HEK293 (cell line): ENCODE data around the gene HPS4.

Experiments used
- CTCF ChIA-PET: fragments of 350-600 bp; formaldehyde crosslinking; extraction: SDS; loops from one replicate; lab custom pipeline; 2021; ENCODE audit warnings: antibody characterized with exemption; lab: Yijun Ruan, JAX
- POLR2A ChIA-PET: fragments of 300-600 bp; formaldehyde crosslinking; extraction: SDS; loops from one replicate; lab custom pipeline; 2020; ENCODE audit warnings: antibody characterized with exemption, inconsistent platforms; lab: Yijun Ruan, JAX
- H3K27ac ChIP-seq: fragments of 200-500 bp; sonication (Bioruptor generic); 2 replicates; pipeline ENCODE4 v1.5.1; 2014; ENCODE audit warnings: low read depth, low read length, control low read depth, inconsistent platforms; ENCODE audit errors: extremely low read depth
- H3K36me3 ChIP-seq, 2 experiments: fragments of 200-500 bp in 1 of 2; sonication (Bioruptor generic) in 1 of 2; 1 replicate in 1 of 2; 2 replicates in 1 of 2; pipeline ENCODE4 v1.5.1; 2014 to 2017; ENCODE audit warnings: inconsistent platforms in 2 of 2, low read length in 2 of 2; ENCODE audit not compliant: control insufficient read depth in 2 of 2, insufficient read depth in 1 of 2
- H3K4me1 ChIP-seq: fragments of 200-500 bp; sonication (Bioruptor generic); 2 replicates; pipeline ENCODE4 v1.5.1; 2014; ENCODE audit warnings: mild to moderate bottlenecking, low read length, inconsistent platforms; ENCODE audit not compliant: control insufficient read depth, insufficient read depth
- H3K4me3 ChIP-seq: 2 replicates; pipeline ENCODE4 v1.5.1; 2011; ENCODE audit warnings: low read depth, mild to moderate bottlenecking, control low read depth, low read length, moderate library complexity
- H3K9me3 ChIP-seq: fragments of 200-500 bp; sonication (Bioruptor generic); 2 replicates; pipeline ENCODE4 v1.5.1; 2014; ENCODE audit warnings: low read depth, low read length, inconsistent platforms; ENCODE audit not compliant: control insufficient read depth, insufficient read depth
- BCL11A ChIP-seq: fragments of 450-650 bp; formaldehyde crosslinking; IDR thresholded peaks from 2 replicates; pipeline ENCODE4 v1.5.1; 2016; ENCODE audit warnings: low read depth, missing biosample characterization, missing genetic modification characterization
- BCL11B ChIP-seq: fragments of 450-650 bp; formaldehyde crosslinking; IDR thresholded peaks from 2 replicates; pipeline ENCODE4 v1.5.1; 2016; ENCODE audit warnings: low read depth, missing biosample characterization, missing genetic modification characterization
- ELK4 ChIP-seq: IDR thresholded peaks from 2 replicates; pipeline ENCODE4 v1.6.1; 2011; ENCODE audit warnings: mild to moderate bottlenecking, low read depth, low read length, borderline replicate concordance
- GLIS1 ChIP-seq: fragments of 450-650 bp; formaldehyde crosslinking; IDR thresholded peaks from 2 replicates; pipeline ENCODE4 v1.5.1; 2016; ENCODE audit warnings: missing biosample characterization, missing genetic modification characterization
- KLF1 ChIP-seq: fragments of 450-650 bp; formaldehyde crosslinking; IDR thresholded peaks from 2 replicates; pipeline ENCODE4 v1.5.1; 2016; ENCODE audit warnings: missing biosample characterization, missing genetic modification characterization
- OSR2 ChIP-seq: fragments of 450-650 bp; formaldehyde crosslinking; IDR thresholded peaks from 2 replicates; pipeline ENCODE4 v1.5.1; 2016; ENCODE audit warnings: missing biosample characterization, missing genetic modification characterization
- PRDM1 ChIP-seq: fragments of 450-650 bp; formaldehyde crosslinking; IDR thresholded peaks from 2 replicates; pipeline ENCODE4; 2016; ENCODE audit warnings: missing biosample characterization, missing genetic modification characterization
- PRDM4 ChIP-seq: fragments of 450-650 bp; formaldehyde crosslinking; IDR thresholded peaks from 2 replicates; pipeline ENCODE4 v1.5.1; 2017; ENCODE audit warnings: missing biosample characterization, missing genetic modification characterization
- WT1 ChIP-seq: fragments of 450-650 bp; formaldehyde crosslinking; IDR thresholded peaks from 2 replicates; pipeline ENCODE4 v1.5.1; 2016; ENCODE audit warnings: missing biosample characterization, missing genetic modification characterization
- YY1 ChIP-seq: fragments of 450-650 bp; formaldehyde crosslinking; IDR thresholded peaks from 2 replicates; pipeline ENCODE4 v1.5.1; 2018; ENCODE audit warnings: missing biosample characterization, missing genetic modification characterization
- YY2 ChIP-seq: fragments of 450-650 bp; formaldehyde crosslinking; IDR thresholded peaks from 2 replicates; pipeline ENCODE4 v1.5.1; 2016; ENCODE audit warnings: missing biosample characterization, missing genetic modification characterization
- ZFP37 ChIP-seq: fragments of 450-650 bp; formaldehyde crosslinking; IDR thresholded peaks from 2 replicates; pipeline ENCODE4 v1.5.1; 2016; ENCODE audit warnings: missing biosample characterization, missing genetic modification characterization
- ZNF132 ChIP-seq: fragments of 450-650 bp; formaldehyde crosslinking; IDR thresholded peaks from 2 replicates; pipeline ENCODE4 v1.5.1; 2017; ENCODE audit warnings: missing biosample characterization, missing genetic modification characterization, borderline replicate concordance
- ZNF155 ChIP-seq: fragments of 450-650 bp; formaldehyde crosslinking; IDR thresholded peaks from 2 replicates; pipeline ENCODE4 v1.5.1; 2016; ENCODE audit warnings: missing biosample characterization, missing genetic modification characterization
- ZNF16 ChIP-seq: fragments of 450-650 bp; formaldehyde crosslinking; IDR thresholded peaks from 2 replicates; pipeline ENCODE4 v1.5.1; 2016; ENCODE audit warnings: low read depth, missing biosample characterization, missing genetic modification characterization
- ZNF19 ChIP-seq: fragments of 450-650 bp; formaldehyde crosslinking; IDR thresholded peaks from 2 replicates; pipeline ENCODE4; 2016; ENCODE audit warnings: missing biosample characterization, missing genetic modification characterization, low read depth
- ZNF23 ChIP-seq: fragments of 450-650 bp; formaldehyde crosslinking; IDR thresholded peaks from 2 replicates; pipeline ENCODE4 v1.5.1; 2016; ENCODE audit warnings: missing biosample characterization, missing genetic modification characterization, borderline replicate concordance
- ZNF266 ChIP-seq: fragments of 450-650 bp; formaldehyde crosslinking; IDR thresholded peaks from 2 replicates; pipeline ENCODE4 v1.5.1; 2016; ENCODE audit warnings: missing biosample characterization, missing genetic modification characterization, low read depth
- ZNF280D ChIP-seq: fragments of 450-650 bp; formaldehyde crosslinking; IDR thresholded peaks from 2 replicates; pipeline ENCODE4 v1.5.1; 2016; ENCODE audit warnings: missing biosample characterization, missing genetic modification characterization
- ZNF292 ChIP-seq: fragments of 450-650 bp; formaldehyde crosslinking; IDR thresholded peaks from 2 replicates; pipeline ENCODE4 v1.5.1; 2016; ENCODE audit warnings: low read depth, missing biosample characterization, missing genetic modification characterization, borderline replicate concordance
- ZNF324 ChIP-seq: fragments of 450-650 bp; formaldehyde crosslinking; IDR thresholded peaks from 2 replicates; pipeline ENCODE4 v1.5.1; 2016; ENCODE audit warnings: missing biosample characterization, missing genetic modification characterization
- ZNF335 ChIP-seq: fragments of 450-650 bp; formaldehyde crosslinking; conservative IDR thresholded peaks from 2 replicates; pipeline ENCODE4 v1.5.1; 2016; ENCODE audit warnings: missing biosample characterization, missing genetic modification characterization
- ZNF354C ChIP-seq: fragments of 450-650 bp; formaldehyde crosslinking; IDR thresholded peaks from 2 replicates; pipeline ENCODE4 v1.5.1; 2016; ENCODE audit warnings: missing biosample characterization, missing genetic modification characterization, low read depth, borderline replicate concordance
- ZNF37A ChIP-seq: fragments of 450-650 bp; IDR thresholded peaks from 2 replicates; pipeline ENCODE4 v1.5.1; 2018; ENCODE audit warnings: missing biosample characterization, missing genetic modification characterization
- ZNF416 ChIP-seq: fragments of 450-650 bp; formaldehyde crosslinking; IDR thresholded peaks from 2 replicates; pipeline ENCODE4 v1.5.1; 2016; ENCODE audit warnings: missing biosample characterization, missing genetic modification characterization
- ZNF473 ChIP-seq: fragments of 450-650 bp; formaldehyde crosslinking; IDR thresholded peaks from 2 replicates; pipeline ENCODE4 v1.5.1; 2017; ENCODE audit warnings: missing biosample characterization, missing genetic modification characterization
- ZNF48 ChIP-seq: fragments of 450-650 bp; formaldehyde crosslinking; IDR thresholded peaks from 2 replicates; pipeline ENCODE4 v1.5.1; 2016; ENCODE audit warnings: missing biosample characterization, missing genetic modification characterization
- ZNF629 ChIP-seq: fragments of 450-650 bp; formaldehyde crosslinking; IDR thresholded peaks from 2 replicates; pipeline ENCODE4 v1.5.1; 2017; ENCODE audit warnings: missing biosample characterization, missing genetic modification characterization
- ZNF654 ChIP-seq: fragments of 450-650 bp; formaldehyde crosslinking; IDR thresholded peaks from 2 replicates; pipeline ENCODE4 v1.5.1; 2016; ENCODE audit warnings: low read depth, missing biosample characterization, missing genetic modification characterization
- ZNF768 ChIP-seq: fragments of 450-650 bp; formaldehyde crosslinking; IDR thresholded peaks from 2 replicates; pipeline ENCODE4 v1.5.1; 2018; ENCODE audit warnings: missing biosample characterization, mild to moderate bottlenecking, missing genetic modification characterization
- ZNF776 ChIP-seq: fragments of 450-650 bp; formaldehyde crosslinking; IDR thresholded peaks from 2 replicates; pipeline ENCODE4 v1.5.0; 2017; ENCODE audit warnings: missing biosample characterization, missing genetic modification characterization, borderline replicate concordance
- ZNF785 ChIP-seq: fragments of 450-650 bp; formaldehyde crosslinking; IDR thresholded peaks from 2 replicates; pipeline ENCODE4 v1.5.1; 2016; ENCODE audit warnings: missing biosample characterization, missing genetic modification characterization

Gene HPS4

GRCh38 chr22:26512149-26512793 lies 28.7 kb upstream of the HPS4 start, which contains the start of gene TFIP11:
TFIP11 (minus strand) TSS chr22:26512473; CDS start chr22:26510272, 2,201 bp downstream.
- CTCF ChIA-PET = interaction anchor here (1.0 to 2.1 kb wide), 4 partner anchors 9 to 153 kb away, joined by 4 to 8 read pairs (median 5); no protein-coding TSS in a partner anchor
- POLR2A ChIA-PET = interaction anchor here (0.6 to 1.8 kb wide), 7 partner anchors 9 to 153 kb away, joined by 3 to 13 read pairs (median 4); partner anchors contain the start of genes HPS4 and SRRD
- peak within 1 kb of the TSS; percentile 56; the same call in 1 of the 2 replicates for H3K27ac ChIP-seq
- peak within 1 kb of the TSS; percentile 80 for H3K4me3 ChIP-seq
- H3K4me1 ChIP-seq = no peaks in the 10 kb centered on the region
- peaks cover 35 to 36% of the 10 kb centered on the region in 2 experiments for H3K36me3 ChIP-seq
- no peaks in the 10 kb centered on the region for H3K9me3 ChIP-seq
- TF ChIP-seq ZNF155 (tag by site-specific recombination) = no peak
- TF ChIP-seq WT1 (tag by site-specific recombination) = no peak
- TF ChIP-seq ZNF416 (tag by site-specific recombination) = no peak
- TF ChIP-seq PRDM1 = no peak
- TF ChIP-seq OSR2 (tag by site-specific recombination) = no peak
- no peak for TF ChIP-seq ZNF23
- TF ChIP-seq ZNF785 (tag by site-specific recombination) = no peak
- no peak for TF ChIP-seq ZNF266
- no peak for TF ChIP-seq ZNF354C (tag by site-specific recombination)
- TF ChIP-seq ZNF280D = no peak
- no peak for TF ChIP-seq ZNF19 (tag by site-specific recombination)
- no peak for TF ChIP-seq ZNF654 (tag by site-specific recombination)
- no peak for TF ChIP-seq ZNF48 (tag by site-specific recombination)
- TF ChIP-seq ZNF768 (tag by site-specific recombination) = no peak
- no peak for TF ChIP-seq ZNF776 (tag by site-specific recombination)
- TF ChIP-seq ZNF16 (tag by site-specific recombination) = no peak
- TF ChIP-seq ZNF335 = peak; percentile 51
- no peak for TF ChIP-seq ELK4
- no peak for TF ChIP-seq ZNF132 (tag by site-specific recombination)
- TF ChIP-seq ZFP37 = peak; percentile 44; the same call in 1 of the 2 replicates
- TF ChIP-seq KLF1 (tag by site-specific recombination) = no peak
- TF ChIP-seq PRDM4 = no peak
- no peak for TF ChIP-seq ZNF473
- no peak for TF ChIP-seq BCL11B (tag by site-specific recombination)
- no peak for TF ChIP-seq ZNF324 (tag by site-specific recombination)
- no peak for TF ChIP-seq ZNF37A (tag by site-specific recombination)
- TF ChIP-seq BCL11A (tag by site-specific recombination) = no peak
- no peak for TF ChIP-seq GLIS1 (tag by site-specific recombination)
- TF ChIP-seq ZNF629 (tag by site-specific recombination) = peak; percentile 93
- peak; percentile 41; the same call in 1 of the 2 replicates for TF ChIP-seq YY2 (tag by site-specific recombination)
- 0 out of 2 replicates have a peak, but pooled peaks have one; percentile 59 for TF ChIP-seq YY1 (tag by site-specific recombination)
- no peak for TF ChIP-seq ZNF292
